K562 (cell line): ENCODE results near the gene RCBTB1. TPM values are rescaled to one million over a fixed set of nuclear protein-coding genes. Genes with fewer than 3 reads are reported as not detected.

ENCODE experiments used
- ATAC-seq: fragments of 200-7000 bp; cut with Tn5 transposase; 3 replicates; pipeline ENCODE4 v1.9.1; 2020; ENCODE audit warnings: moderate library complexity
- BruUV-seq: library from RNA; stranded (reverse); fragments of 400-500 nt; replicated peaks from 2 replicates; lab custom pipeline; 2021; lab: Mats Ljungman, UMichigan
- CTCF ChIA-PET: fragments of 300-600 bp; formaldehyde crosslinking; extraction: SDS; loops from one replicate; lab custom pipeline; 2021; ENCODE audit warnings: low intra/inter-chr PET ratio; lab: Yijun Ruan, JAX
- POLR2A ChIA-PET: fragments of 300-600, 350-650 bp; sonication (Branson Sonifier 250); formaldehyde crosslinking; extraction: SDS; loops from one replicate; lab custom pipeline; 2021; ENCODE audit warnings: antibody characterized with exemption, inconsistent platforms; lab: Yijun Ruan, JAX
- DNase-seq, 4 experiments: peaks; one replicate each; pipeline versions ENCODE4 v3.0.0 to v3.0.0-alpha.2; 2011 to 2018; ENCODE audit warnings: low spot score in 3 of 4, mixed read lengths in 3 of 4; ENCODE audit errors: extremely low read depth in 1 of 4
- FAIRE-seq: peaks from 2 replicates; lab custom pipeline; 2011; peaks lifted over from hg19 to GRCh38; lab: Jason Lieb, UNC
- H2AFZ ChIP-seq: 2 replicates; pipeline ENCODE4 v1.6.0; 2011; ENCODE audit warnings: low read depth, low read length, control low read depth, inconsistent platforms
- H3K27ac ChIP-seq: fragments of 200-600 bp; 3 replicates; pipeline ENCODE4 v1.8.0; 2011; ENCODE audit warnings: low read depth, mild to moderate bottlenecking, control low read depth, inconsistent platforms, low read length, moderate library complexity, mixed read lengths; ENCODE audit errors: extremely low read depth
- H3K27me3 ChIP-seq, 2 experiments: fragments of 300-600 bp in 1 of 2; 2 replicates in 1 of 2; 3 replicates in 1 of 2; pipeline versions ENCODE4 v1.6.0 to v1.8.0; 2011; ENCODE audit warnings: inconsistent platforms in 2 of 2, low read length in 2 of 2, mild to moderate bottlenecking in 1 of 2, mixed read lengths in 1 of 2, moderate library complexity in 1 of 2; ENCODE audit not compliant: control insufficient read depth in 2 of 2, insufficient read depth in 2 of 2
- H3K36me3 ChIP-seq: fragments of 300-600 bp; 3 replicates; pipeline ENCODE4 v1.8.0; 2011; ENCODE audit warnings: mild to moderate bottlenecking, low read length, inconsistent platforms; ENCODE audit not compliant: control insufficient read depth, insufficient read depth
- H3K4me1 ChIP-seq, 2 experiments: fragments of 200-600 bp in 1 of 2; replicated peaks in 1 of 2; 2 replicates in 1 of 2; 3 replicates in 1 of 2; pipeline versions ENCODE4 v1.5.1 to v1.8.0; 2011; ENCODE audit warnings: inconsistent platforms in 2 of 2, low read length in 2 of 2, mild to moderate bottlenecking in 1 of 2, mixed read lengths in 1 of 2, moderate library complexity in 1 of 2; ENCODE audit not compliant: control insufficient read depth in 2 of 2, insufficient read depth in 2 of 2
- H3K4me2 ChIP-seq: 2 replicates; pipeline ENCODE4 v1.6.1; 2011; ENCODE audit warnings: low read length, control low read depth, inconsistent platforms, mixed read lengths; ENCODE audit not compliant: insufficient read depth
- H3K4me3 ChIP-seq: fragments of 200-600 bp; sonication (generic), shearing (Covaris generic); 2 replicates; pipeline ENCODE4 v1.5.1; 2016; ENCODE audit warnings: control low read depth, inconsistent platforms
- H3K79me2 ChIP-seq: fragments of 200-600 bp; 3 replicates; pipeline ENCODE4 v1.8.0; 2011; ENCODE audit warnings: low read length, inconsistent platforms; ENCODE audit not compliant: control insufficient read depth, insufficient read depth
- H3K9ac ChIP-seq, 2 experiments: 2 replicates each; pipeline versions ENCODE4 v1.6.0 to v1.6.1; 2011; ENCODE audit warnings: low read depth in 2 of 2, low read length in 2 of 2, control low read depth in 1 of 2, inconsistent platforms in 1 of 2, mild to moderate bottlenecking in 1 of 2, mixed read lengths in 1 of 2; ENCODE audit not compliant: insufficient read depth in 1 of 2
- H3K9me1 ChIP-seq: one replicate; pipeline ENCODE4 v1.6.0; 2011; ENCODE audit warnings: inconsistent platforms, mild to moderate bottlenecking, low read length, moderate library complexity; ENCODE audit not compliant: control insufficient read depth, insufficient read depth
- H3K9me3 ChIP-seq: replicated peaks from 2 replicates; pipeline ENCODE4 v1.5.1; 2011; ENCODE audit warnings: low read depth, low read length, inconsistent platforms; ENCODE audit not compliant: control insufficient read depth, insufficient read depth
- H4K20me1 ChIP-seq: replicated peaks from 2 replicates; pipeline ENCODE4 v1.6.1; 2011; ENCODE audit warnings: low read length, inconsistent platforms, mixed read lengths; ENCODE audit not compliant: control insufficient read depth, insufficient read depth
- BHLHE40 ChIP-seq: IDR thresholded peaks from 2 replicates; pipeline ENCODE4 v1.6.1; 2011; ENCODE audit warnings: low read length, improper control_type of control experiment
- CBFA2T2 ChIP-seq: fragments of 450-650 bp; conservative IDR thresholded peaks from 2 replicates; pipeline ENCODE4 v1.6.1; 2017; ENCODE audit warnings: mild to moderate bottlenecking
- MNT ChIP-seq, 2 experiments: fragments of 450-650 bp; conservative IDR thresholded peaks; 2 replicates each; pipeline ENCODE4 v1.6.1; 2017; ENCODE audit warnings: mild to moderate bottlenecking in 2 of 2, moderate library complexity in 2 of 2
- MYC ChIP-seq, 2 experiments: fragments of 250-450 bp in 1 of 2; sonication (Bioruptor Pico) in 1 of 2; IDR thresholded peaks; 2 replicates each; pipeline versions ENCODE4 v1.5.1 to v1.6.1; 2012 to 2021; ENCODE audit warnings: low read depth in 2 of 2, borderline replicate concordance in 1 of 2, improper control_type of control experiment in 1 of 2, low read length in 1 of 2, mild to moderate bottlenecking in 1 of 2, moderate library complexity in 1 of 2
- NFIC ChIP-seq: fragments of 450-650 bp; IDR thresholded peaks from 2 replicates; pipeline ENCODE4 v1.6.1; 2017; ENCODE audit warnings: mild to moderate bottlenecking, inconsistent platforms
- SRSF9 ChIP-seq: fragments of 200-400 bp; formaldehyde crosslinking; IDR thresholded peaks from 2 replicates; pipeline ENCODE4 v1.6.1; 2017; ENCODE audit warnings: low read depth, low read length, borderline replicate concordance
- TBP ChIP-seq: optimal IDR thresholded peaks from 2 replicates; pipeline ENCODE3; 2011; ENCODE audit warnings: low read depth, low read length, improper control_type of control experiment
- ZEB2 ChIP-seq: fragments of 450-650 bp; IDR thresholded peaks from 2 replicates; pipeline ENCODE4 v1.6.1; 2016
- WGBS: fragments of 100-300 bp; shearing (Covaris generic); methylation state at CpG from one replicate; pipeline ENCODE4 v1.1.6; 2016; ENCODE audit warnings: low coverage, mixed read lengths; ENCODE audit not compliant: insufficient coverage; ENCODE audit errors: missing lambda C conversion rate; 5-methylcytosine and 5-hydroxymethylcytosine counted together
- in situ Hi-C: fragments of 300-500 bp; cut with MboI; formaldehyde crosslinking; loops from 4 replicates; pipeline ENCODE4 v1.15.0; 2018; ENCODE audit warnings: inconsistent platforms, mixed read lengths
- intact Hi-C: fragments of 100-400 bp; cut with micrococcal nuclease; formaldehyde crosslinking; loops from 2 replicates; pipeline ENCODE4 v1.14.2; 2022
- polyA plus RNA-seq, 8 experiments: library from polyadenylated mRNA; depleted of rRNA in 4 of 8; stranded (reverse) in 5 of 8; unstranded in 3 of 8; fragments of >200 nt; fragmentation: Nextera tagmentation in 2 of 8; fragmentation: Illumina TruSeq in 1 of 8; extraction: Ambion mirVana in 2 of 8; extraction: Trizol in 1 of 8; gene quantifications; 2 replicates each; pipeline versions ENCODE4 v1.2.1 to v1.2.3, GENCODE V29; 2011 to 2014; ENCODE audit warnings: inconsistent platforms in 1 of 8, missing spikeins in 1 of 8
- total RNA-seq, 7 experiments: library from RNA; depleted of rRNA in 6 of 7; stranded (reverse); fragments of >200 nt in 6 of 7; fragmentation: Illumina TruSeq in 2 of 7; extraction: Trizol in 2 of 7; gene quantifications; 2 replicates each; pipeline versions ENCODE4 v1.2.1 to v1.2.3, GENCODE V29; 2011 to 2021; ENCODE audit warnings: low replicate concordance in 1 of 7
- TF ChIP-seq, protein P1 (sequence below): IDR thresholded peaks from 2 replicates; pipeline ENCODE4 v1.6.1; 2011; ENCODE audit not compliant: insufficient read length; ENCODE audit errors: extremely low read depth

The RCBTB1 gene
- total and polyA plus RNA-seq, 9 of the 15 experiments (the other 6 are each of a cell fraction or from before 2014, with no cell fraction given), result 4.0 to 11.3 (median 8.4) TPM

- TF ChIP-seq NFIC, result peak; percentile 80
- peak; percentile 50; the same call in 1 of the 2 replicates for TF ChIP-seq MYC (IDR thresholded peaks at IDR 0.05; ENCODE audit: low read depth, low read length)
- no peak for TF ChIP-seq MYC (CRISPR knock-in tag; IDR thresholded peaks at IDR 0.05; ENCODE audit: borderline replicate concordance, low read depth)
- peak; percentile 14 for TF ChIP-seq TBP
- TF ChIP-seq ZEB2, result no peak
- peak; percentile 74 for TF ChIP-seq CBFA2T2
- TF ChIP-seq BHLHE40, result peak; percentile 89
Observed at GRCh38 chr13:49585220-49586157, at the start of gene RCBTB1 (continued).

DNA sequence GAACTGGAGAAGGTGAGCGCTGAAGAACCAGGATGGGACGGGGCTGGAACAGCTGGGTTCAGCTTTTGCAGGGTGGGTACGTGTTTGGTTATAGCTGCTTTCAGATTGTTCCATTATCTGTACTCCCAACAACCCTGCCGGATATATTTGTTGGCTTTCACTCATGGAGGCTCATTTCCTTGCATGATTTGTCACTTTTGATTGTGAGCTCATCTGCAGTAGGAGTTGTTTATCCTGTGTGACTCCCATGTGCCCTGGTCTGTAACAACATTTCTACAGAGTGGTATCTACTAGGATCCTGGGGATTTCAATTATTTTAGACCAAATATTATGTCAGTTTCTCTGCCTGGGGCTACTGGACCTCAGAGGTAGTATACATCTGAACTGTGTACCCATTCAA, 48.4 kb upstream of the RCBTB1 start:
- FAIRE-seq (no peak), ATAC-seq (no peak), DNase-seq (no peak)
- Histone ChIP-seq H3K9me3 (no peaks in the 10 kb centered on the region), H3K36me3 (no peaks in the 10 kb centered on the region), H3K9me1 (no peaks in the 10 kb centered on the region), H3K9ac (no peak overlapping the region), H3K4me3 (no peak overlapping the region), H3K4me2 (no peak overlapping the region), H3K4me1 (peaks cover 16 to 21% of the 10 kb centered on the region in 2 experiments; a peak in 4 of 5 replicates), H3K27me3 (no peaks in the 10 kb centered on the region), H2AFZ (no peak overlapping the region), H4K20me1 (no peaks in the 10 kb centered on the region), H3K79me2 (no peaks in the 10 kb centered on the region), H3K27ac (no peak overlapping the region)
- BruUV-seq, result no TSS peak
- intact Hi-C loops, result no loop called here
- TF ChIP-seq SRSF9 (no peak), MNT (conservative IDR thresholded peaks at IDR 0.05) (0 out of 4 replicates have a peak, but pooled peaks of 1 of the 2 experiments have one; percentile 23)
- TF ChIP-seq, protein P1, sequence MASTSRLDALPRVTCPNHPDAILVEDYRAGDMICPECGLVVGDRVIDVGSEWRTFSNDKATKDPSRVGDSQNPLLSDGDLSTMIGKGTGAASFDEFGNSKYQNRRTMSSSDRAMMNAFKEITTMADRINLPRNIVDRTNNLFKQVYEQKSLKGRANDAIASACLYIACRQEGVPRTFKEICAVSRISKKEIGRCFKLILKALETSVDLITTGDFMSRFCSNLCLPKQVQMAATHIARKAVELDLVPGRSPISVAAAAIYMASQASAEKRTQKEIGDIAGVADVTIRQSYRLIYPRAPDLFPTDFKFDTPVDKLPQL, result no peak
- ChIA-PET POLR2A (interaction anchor here (1.1 kb wide), 1 partner anchor 14 kb away, joined by 4 read pairs; no protein-coding TSS in a partner anchor), CTCF (no interaction called here)
- 38% methylated on average over 4 of the region's 4 CpGs for WGBS
- in situ Hi-C loops, result no loop called here
